HG03060 (cell line): ENCODE measurements around the gene ZNF664.

Experiments
- ATAC-seq: cut with Tn5 transposase; IDR thresholded peaks from one replicate; pipeline ENCODE4 v1.9.1; 2021; ENCODE audit warnings: low read depth, moderate number of reproducible peaks; ENCODE audit not compliant: unreplicated experiment

Gene ZNF664

GRCh38 chr12:123986374-123986965 is 13.5 kb downstream of the ZNF664 start:
- ATAC-seq = no peak

GRCh38 chr12:123987022-123987421 is 14.0 kb downstream of the ZNF664 start:
- ATAC-seq = no peak

- no peak for ATAC-seq
Observed at GRCh38 chr12:123989168-123989567, 16.2 kb downstream of the ZNF664 start.

- no peak for ATAC-seq
Observed at GRCh38 chr12:123989753-123990152, 16.7 kb downstream of the ZNF664 start.

- ATAC-seq = no peak
Observed at GRCh38 chr12:123990511-123990910, 17.5 kb downstream of the ZNF664 start.

- ATAC-seq = no peak
Observed at GRCh38 chr12:123991372-123991951, 18.4 kb downstream of the ZNF664 start.

GRCh38 chr12:123992118-123992825 is 19.3 kb downstream of the ZNF664 start:
- ATAC-seq = no peak

GRCh38 chr12:123995023-123995748 is 22.2 kb downstream of the ZNF664 start:
- ATAC-seq = no peak

GRCh38 chr12:123996581-123996980 is 23.6 kb downstream of the ZNF664 start:
- no peak for ATAC-seq

- no peak for ATAC-seq
Observed at GRCh38 chr12:123997033-123997822, 24.2 kb downstream of the ZNF664 start.

- ATAC-seq = no peak
Observed at GRCh38 chr12:123997908-123998307, 24.9 kb downstream of the ZNF664 start.

- ATAC-seq = no peak
Observed at GRCh38 chr12:123998344-123998990, 25.5 kb downstream of the ZNF664 start.

GRCh38 chr12:123998991-123999359 is 26.0 kb downstream of the ZNF664 start:
- no peak for ATAC-seq

GRCh38 chr12:124000111-124000510 is 27.1 kb downstream of the ZNF664 start:
- ATAC-seq = no peak

GRCh38 chr12:124001343-124001742 is 28.3 kb downstream of the ZNF664 start:
- ATAC-seq = no peak

GRCh38 chr12:124002021-124002644 is 29.1 kb downstream of the ZNF664 start:
- no peak for ATAC-seq

GRCh38 chr12:124002654-124003053 is 29.6 kb downstream of the ZNF664 start:
- no peak for ATAC-seq

GRCh38 chr12:124004233-124004875 is 31.3 kb downstream of the ZNF664 start:
- ATAC-seq = no peak
